ENCODE data around the gene MRPL39. TPM values are rescaled to one million over a fixed set of nuclear protein-coding genes. Genes with fewer than 3 reads are reported as not detected.

Gene MRPL39
- total and polyA plus RNA-seq, 2 of the 4 experiments (the other 2 are of a cell fraction), result 15.2 to 20.6 TPM

DNA sequence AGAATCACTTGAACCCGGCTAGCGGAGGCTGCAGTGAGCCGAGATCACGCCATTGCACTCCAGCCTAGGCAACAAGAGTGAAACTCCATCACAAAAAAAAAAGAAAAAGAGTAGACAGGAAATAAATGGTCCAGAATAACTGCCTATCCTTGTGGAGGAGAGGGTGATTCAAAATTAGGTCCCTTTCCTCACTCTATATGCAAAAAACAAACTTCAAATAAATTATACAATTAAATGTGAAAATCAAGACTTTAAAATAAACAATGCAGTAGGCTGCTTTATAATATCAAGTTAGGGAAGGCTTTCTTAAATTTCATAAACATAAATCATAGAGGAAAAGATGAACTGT, 26.4 kb downstream of the MRPL39 start:
- Histone ChIP-seq H4K5ac (ENCODE audit: low read depth, low read length) (no peak overlapping the region), H4K91ac (ENCODE audit: insufficient read depth, low read depth, low read length) (no peak overlapping the region), H3K4me3 (ENCODE audit: insufficient read depth, low read depth, low read length) (no peak overlapping the region), H4K8ac (ENCODE audit: low read depth in 2 of 2, low read length in 2 of 2) (no peak overlapping the region), H3K4me2 (ENCODE audit: low read depth, low read length) (no peak overlapping the region), H2AK9ac (replicated peaks; ENCODE audit: low read depth, low read length, poor library complexity) (no peak overlapping the region), H3K9me3 (ENCODE audit: control insufficient read depth, insufficient read depth, low read length) (no peaks in the 10 kb centered on the region), H3K27me3 (ENCODE audit: control insufficient read depth, insufficient read depth, low read length) (no peaks in the 10 kb centered on the region), H3K23ac (ENCODE audit: low read depth, low read length) (no peak overlapping the region), H3K36me3 (ENCODE audit: control insufficient read depth, insufficient read depth, low read length) (peaks cover 9% of the 10 kb centered on the region; the same call in 1 of the 2 replicates), H2AFZ (replicated peaks; ENCODE audit: low read length, poor library complexity) (no peak overlapping the region), H2BK5ac (ENCODE audit: low read depth, low read length, poor library complexity, severe bottlenecking) (no peak overlapping the region), H3K4ac (ENCODE audit: low read depth, low read length) (no peak overlapping the region), H3K27ac (ENCODE audit: insufficient read depth, low read length) (no peak overlapping the region), H3K56ac (ENCODE audit: extremely low read depth, insufficient read depth, low read length) (no peak overlapping the region), H3K9me1 (ENCODE audit: insufficient read depth, low read length) (no peaks in the 10 kb centered on the region; the same call in 1 of the 2 replicates), H2AK5ac (ENCODE audit: low read depth, low read length) (no peak overlapping the region), H3K4me1 (ENCODE audit: control insufficient read depth, insufficient read depth, low read length) (peaks cover 7% of the 10 kb centered on the region; the same call in 1 of the 2 replicates), H3K79me1 (ENCODE audit: low read depth in 1 of 2, low read length in 2 of 2) (peaks cover 3 to 21% of the 10 kb centered on the region in 2 experiments; a peak in 3 of 4 replicates), H2BK120ac (ENCODE audit: low read depth, low read length) (no peak overlapping the region), H2BK15ac (ENCODE audit: low read depth, low read length) (no peak overlapping the region), H3K14ac (replicated peaks; ENCODE audit: low read depth, low read length) (no peak overlapping the region), H4K20me1 (ENCODE audit: insufficient read depth, low read length) (no peaks in the 10 kb centered on the region), H2BK20ac (ENCODE audit: low read depth, low read length) (no peak overlapping the region), H3K18ac (ENCODE audit: low read depth, low read length) (no peak overlapping the region), H3K9ac (ENCODE audit: low read depth, low read length) (no peak overlapping the region)
- DNase-seq, result no peak
- no peak for ATAC-seq (ENCODE audit: low read depth)
- no TSS peak for BruUV-seq (replicated peaks)
- TF ChIP-seq FOS (IDR thresholded peaks at IDR 0.05; ENCODE audit: low read depth, low read length), result no peak
- TF ChIP-seq POLR2A (IDR thresholded peaks at IDR 0.05; ENCODE audit: low read depth, low read length), result no peak
- no peak for TF ChIP-seq ELK1 (IDR thresholded peaks at IDR 0.05; ENCODE audit: borderline replicate concordance, low read depth, low read length)
- no peak for TF ChIP-seq RFX5 (IDR thresholded peaks at IDR 0.05; ENCODE audit: low read depth, low read length)
- no peak for TF ChIP-seq NFE2L2 (IDR thresholded peaks at IDR 0.05; ENCODE audit: low read depth, low read length)
- no peak for TF ChIP-seq CTCF (conservative IDR thresholded peaks at IDR 0.05; ENCODE audit: low read depth, low read length)
- TF ChIP-seq RCOR1 (IDR thresholded peaks at IDR 0.05; ENCODE audit: insufficient replicate concordance, low read length), result no peak
- no peak for TF ChIP-seq CHD1 (IDR thresholded peaks at IDR 0.05; ENCODE audit: low read depth, low read length)
- TF ChIP-seq SMC3 (IDR thresholded peaks at IDR 0.05; ENCODE audit: low read depth, low read length), result no peak
- no peak for TF ChIP-seq BHLHE40 (IDR thresholded peaks at IDR 0.05; ENCODE audit: low read depth, low read length)
- TF ChIP-seq, protein P1, sequence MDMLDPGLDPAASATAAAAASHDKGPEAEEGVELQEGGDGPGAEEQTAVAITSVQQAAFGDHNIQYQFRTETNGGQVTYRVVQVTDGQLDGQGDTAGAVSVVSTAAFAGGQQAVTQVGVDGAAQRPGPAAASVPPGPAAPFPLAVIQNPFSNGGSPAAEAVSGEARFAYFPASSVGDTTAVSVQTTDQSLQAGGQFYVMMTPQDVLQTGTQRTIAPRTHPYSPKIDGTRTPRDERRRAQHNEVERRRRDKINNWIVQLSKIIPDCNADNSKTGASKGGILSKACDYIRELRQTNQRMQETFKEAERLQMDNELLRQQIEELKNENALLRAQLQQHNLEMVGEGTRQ (IDR thresholded peaks at IDR 0.05; ENCODE audit: low read depth, low read length), result no peak
- no peak for TF ChIP-seq RAD21 (IDR thresholded peaks at IDR 0.05; ENCODE audit: low read length)
- no peak for TF ChIP-seq CEBPB (IDR thresholded peaks at IDR 0.05; ENCODE audit: low read depth, low read length)
- no peak for TF ChIP-seq MXI1 (IDR thresholded peaks at IDR 0.05; ENCODE audit: borderline replicate concordance, low read depth, low read length)
- dilution Hi-C loops (cut with HindIII; ENCODE audit: low sequenced_read_pairs, unreplicated experiment), result no loop called here
- no CpG with 5 or more reads among the region's 4 CpGs for WGBS, 2 experiments (ENCODE audit: extremely low coverage in 2 of 2, insufficient read length in 1 of 2)
- intact Hi-C loops (cut with micrococcal nuclease), result no loop called here
- ChIA-PET POLR2A (ENCODE audit: unreplicated experiment) (no interaction called here), CTCF (no interaction called here)
- in situ Hi-C loops (cut with MboI; ENCODE audit: low sequenced_read_pairs), result no loop called here
